Calu3 (cell line): ENCODE data around the gene DOCK9. TPM values are rescaled to one million over a fixed set of nuclear protein-coding genes. Genes with fewer than 3 reads are reported as not detected.

Experiments
- BruUV-seq: library from RNA; stranded (reverse); fragments of 400-500 nt; replicated peaks from 2 replicates; lab custom pipeline; 2021; lab: Mats Ljungman, UMichigan
- CTCF ChIA-PET: fragments of 300-600 bp; sonication (Branson Sonifier 250); formaldehyde crosslinking; loops from one replicate; lab custom pipeline; 2022; ENCODE audit warnings: antibody characterized with exemption; lab: Charles Lee
- DNase-seq: peaks from one replicate; pipeline ENCODE4 v3.0.0; 2022
- H3K27ac Mint-ChIP-seq: one replicate; pipeline ENCODE4 v1.8.0; 2022; ENCODE audit warnings: mixed read lengths; ENCODE audit not compliant: unreplicated experiment
- H3K27me3 Mint-ChIP-seq: one replicate; pipeline ENCODE4 v1.8.0; 2022; ENCODE audit warnings: mixed read lengths; ENCODE audit not compliant: unreplicated experiment
- H3K36me3 Mint-ChIP-seq: one replicate; pipeline ENCODE4 v1.8.0; 2022; ENCODE audit warnings: mild to moderate bottlenecking, moderate library complexity, mixed read lengths; ENCODE audit not compliant: insufficient read depth, unreplicated experiment
- H3K4me1 Mint-ChIP-seq: one replicate; pipeline ENCODE4 v1.8.0; 2022; ENCODE audit warnings: mild to moderate bottlenecking, low read depth, mixed read lengths; ENCODE audit not compliant: unreplicated experiment
- H3K4me3 Mint-ChIP-seq: one replicate; pipeline ENCODE4 v1.8.0; 2022; ENCODE audit warnings: mild to moderate bottlenecking, low read depth, moderate library complexity, mixed read lengths; ENCODE audit not compliant: unreplicated experiment
- H3K9me3 Mint-ChIP-seq: one replicate; pipeline ENCODE4 v1.8.0; 2022; ENCODE audit warnings: low read depth, mixed read lengths; ENCODE audit not compliant: unreplicated experiment
- CTCF ChIP-seq: fragments of 200-600 bp; IDR thresholded peaks from one replicate; pipeline ENCODE4 v1.8.0; 2022; ENCODE audit warnings: antibody characterized with exemption; ENCODE audit not compliant: unreplicated experiment
- intact Hi-C: fragments of 100-400 bp; cut with micrococcal nuclease; formaldehyde crosslinking; loops from one replicate; pipeline ENCODE4 v1.10.0; 2022; ENCODE audit not compliant: unreplicated experiment
- total RNA-seq: library from RNA; stranded (reverse); gene quantifications from 2 replicates; pipeline ENCODE4 v1.2.3, GENCODE V29; 2022

DOCK9 gene
- total RNA-seq, 1 experiment from 2014 or later = 26.2 TPM

- intact Hi-C loops = no loop called here
- no peak for DNase-seq
- CTCF ChIA-PET = no interaction called here
- H3K9me3 Mint-ChIP-seq = no peaks in the 10 kb centered on the region
- H3K27ac Mint-ChIP-seq = no peak overlapping the region
- peaks cover 3% of the 10 kb centered on the region for H3K36me3 Mint-ChIP-seq
- H3K4me3 Mint-ChIP-seq = no peak overlapping the region
- no peaks in the 10 kb centered on the region for H3K27me3 Mint-ChIP-seq
- TF ChIP-seq CTCF = no peak
- BruUV-seq = no TSS peak
- H3K4me1 Mint-ChIP-seq = no peaks in the 10 kb centered on the region
Measured at GRCh38 chr13:98866882-98867281, 111.0 kb downstream of the DOCK9 start.

GRCh38 chr13:98860491-98860890 lies 117.4 kb downstream of the DOCK9 start:
- Mint-ChIP-seq H3K4me1 (no peaks in the 10 kb centered on the region), H3K36me3 (peaks cover 3% of the 10 kb centered on the region), H3K27me3 (no peaks in the 10 kb centered on the region), H3K4me3 (no peak overlapping the region), H3K9me3 (no peaks in the 10 kb centered on the region), H3K27ac (no peak overlapping the region)
- BruUV-seq = no TSS peak
- intact Hi-C loops = no loop called here
- no peak for TF ChIP-seq CTCF
- no peak for DNase-seq
- CTCF ChIA-PET = no interaction called here

- Mint-ChIP-seq H3K4me3 (no peak overlapping the region), H3K9me3 (no peaks in the 10 kb centered on the region), H3K4me1 (no peaks in the 10 kb centered on the region), H3K27ac (no peak overlapping the region), H3K36me3 (peaks cover 3% of the 10 kb centered on the region), H3K27me3 (no peaks in the 10 kb centered on the region)
- intact Hi-C loops = no loop called here
- BruUV-seq = no TSS peak
- CTCF ChIA-PET = no interaction called here
- DNase-seq = no peak
- TF ChIP-seq CTCF = no peak
Measured at GRCh38 chr13:98858191-98858590, 119.7 kb downstream of the DOCK9 start.

GRCh38 chr13:98856983-98857382 lies 120.9 kb downstream of the DOCK9 start:
- DNase-seq = no peak
- Mint-ChIP-seq H3K27me3 (no peaks in the 10 kb centered on the region), H3K4me1 (no peaks in the 10 kb centered on the region), H3K9me3 (no peaks in the 10 kb centered on the region), H3K36me3 (no peaks in the 10 kb centered on the region), H3K27ac (no peak overlapping the region), H3K4me3 (no peak overlapping the region)
- BruUV-seq = no TSS peak
- intact Hi-C loops = no loop called here
- CTCF ChIA-PET = no interaction called here
- TF ChIP-seq CTCF = no peak
